Measurements from ENCODE around the gene BCAS3.
A peak's percentile ranks its signal among the peaks of the same experiment; 100 is the strongest.

BCAS3 gene

GRCh38 chr17:60699090-60699489 lies 21.4 kb downstream of the BCAS3 start:
- Mint-ChIP-seq H3K4me3 (no peak overlapping the region), H3K4me1 (no peaks in the 10 kb centered on the region), H3K27me3 (no peaks in the 10 kb centered on the region), H3K36me3 (ENCODE audit: low read depth) (no peaks in the 10 kb centered on the region), H3K9me3 (no peaks in the 10 kb centered on the region), H3K27ac (no peak overlapping the region)
- ATAC-seq (no peak), DNase-seq (no peak)

GRCh38 chr17:60704170-60704569 lies 26.5 kb downstream of the BCAS3 start:
- H3K36me3 Mint-ChIP-seq (ENCODE audit: low read depth) = peaks cover 2% of the 10 kb centered on the region
- no peaks in the 10 kb centered on the region for H3K9me3 Mint-ChIP-seq
- DNase-seq = no peak

GRCh38 chr17:60712675-60713074 lies 35.0 kb downstream of the BCAS3 start:
- no peak overlapping the region for H3K4me3 Mint-ChIP-seq
- peaks cover 4% of the 10 kb centered on the region for H3K36me3 Mint-ChIP-seq (ENCODE audit: low read depth)
- H3K27me3 Mint-ChIP-seq = no peaks in the 10 kb centered on the region
- no peak overlapping the region for H3K27ac Mint-ChIP-seq
- no peaks in the 10 kb centered on the region for H3K4me1 Mint-ChIP-seq
- H3K9me3 Mint-ChIP-seq = no peaks in the 10 kb centered on the region
- ATAC-seq (no peak), DNase-seq (no peak)

More at GRCh38 chr17:60704170-60704569, 26.5 kb downstream of the BCAS3 start:
- ATAC-seq = no peak
- Mint-ChIP-seq H3K4me1 (no peaks in the 10 kb centered on the region), H3K4me3 (no peak overlapping the region), H3K27me3 (no peaks in the 10 kb centered on the region), H3K27ac (no peak overlapping the region)

GRCh38 chr17:60713608-60714007 lies 36.0 kb downstream of the BCAS3 start:
- no peak overlapping the region for H3K27ac Mint-ChIP-seq
- DNase-seq (no peak), ATAC-seq (no peak)
- H3K9me3 Mint-ChIP-seq = no peaks in the 10 kb centered on the region
- no peaks in the 10 kb centered on the region for H3K4me1 Mint-ChIP-seq
- H3K4me3 Mint-ChIP-seq = no peak overlapping the region
- H3K36me3 Mint-ChIP-seq (ENCODE audit: low read depth) = peaks cover 4% of the 10 kb centered on the region
- H3K27me3 Mint-ChIP-seq = no peaks in the 10 kb centered on the region

GRCh38 chr17:60716766-60717165 lies 39.1 kb downstream of the BCAS3 start:
- Mint-ChIP-seq H3K27me3 (no peaks in the 10 kb centered on the region), H3K4me3 (no peak overlapping the region), H3K27ac (no peak overlapping the region), H3K36me3 (ENCODE audit: low read depth) (no peaks in the 10 kb centered on the region), H3K9me3 (no peaks in the 10 kb centered on the region), H3K4me1 (no peaks in the 10 kb centered on the region)
- DNase-seq = no peak
- ATAC-seq = no peak

- Mint-ChIP-seq H3K4me3 (no peak overlapping the region), H3K4me1 (no peaks in the 10 kb centered on the region), H3K36me3 (ENCODE audit: low read depth) (no peaks in the 10 kb centered on the region), H3K9me3 (no peaks in the 10 kb centered on the region), H3K27me3 (no peaks in the 10 kb centered on the region), H3K27ac (no peak overlapping the region)
- no peak for DNase-seq
- no peak for ATAC-seq
Observed at GRCh38 chr17:60717814-60718213, 40.2 kb downstream of the BCAS3 start.

GRCh38 chr17:60720763-60721531 lies 43.3 kb downstream of the BCAS3 start:
- H3K9me3 Mint-ChIP-seq = no peaks in the 10 kb centered on the region
- H3K27ac Mint-ChIP-seq = no peak overlapping the region
- H3K27me3 Mint-ChIP-seq = no peaks in the 10 kb centered on the region
- H3K4me3 Mint-ChIP-seq = no peak overlapping the region
- peaks cover 2% of the 10 kb centered on the region for H3K36me3 Mint-ChIP-seq (ENCODE audit: low read depth)
- no peaks in the 10 kb centered on the region for H3K4me1 Mint-ChIP-seq
- ATAC-seq = peak; percentile 43
- peak; percentile 25 for DNase-seq

- DNase-seq (no peak), ATAC-seq (no peak)
- peaks cover 9% of the 10 kb centered on the region for H3K36me3 Mint-ChIP-seq (ENCODE audit: low read depth)
- H3K27ac Mint-ChIP-seq = no peak overlapping the region
- no peaks in the 10 kb centered on the region for H3K9me3 Mint-ChIP-seq
- H3K4me1 Mint-ChIP-seq = no peaks in the 10 kb centered on the region
- H3K27me3 Mint-ChIP-seq = no peaks in the 10 kb centered on the region
- no peak overlapping the region for H3K4me3 Mint-ChIP-seq
Observed at GRCh38 chr17:60724647-60725046, 47.0 kb downstream of the BCAS3 start.

- Mint-ChIP-seq H3K4me1 (peaks cover 8% of the 10 kb centered on the region), H3K9me3 (no peaks in the 10 kb centered on the region), H3K36me3 (ENCODE audit: low read depth) (peaks cover 9% of the 10 kb centered on the region), H3K4me3 (no peak overlapping the region), H3K27me3 (no peaks in the 10 kb centered on the region), H3K27ac (no peak overlapping the region)
- no peak for ATAC-seq
- DNase-seq = no peak
Observed at GRCh38 chr17:60729854-60730253, 52.2 kb downstream of the BCAS3 start.

- Mint-ChIP-seq H3K4me1 (peaks cover 8% of the 10 kb centered on the region), H3K36me3 (ENCODE audit: low read depth) (peaks cover 9% of the 10 kb centered on the region), H3K27me3 (no peaks in the 10 kb centered on the region), H3K4me3 (no peak overlapping the region), H3K27ac (no peak overlapping the region), H3K9me3 (no peaks in the 10 kb centered on the region)
- DNase-seq (no peak), ATAC-seq (no peak)
Observed at GRCh38 chr17:60730273-60730672, 52.6 kb downstream of the BCAS3 start.

GRCh38 chr17:60738287-60738686 lies 60.6 kb downstream of the BCAS3 start:
- no peak for DNase-seq
- Mint-ChIP-seq H3K9me3 (no peaks in the 10 kb centered on the region), H3K4me3 (no peak overlapping the region), H3K27ac (no peak overlapping the region), H3K36me3 (ENCODE audit: low read depth) (peaks cover 5% of the 10 kb centered on the region), H3K27me3 (no peaks in the 10 kb centered on the region), H3K4me1 (peaks cover 2% of the 10 kb centered on the region)
- ATAC-seq = no peak

- DNase-seq (no peak), ATAC-seq (no peak)
- peaks cover 5% of the 10 kb centered on the region for H3K36me3 Mint-ChIP-seq (ENCODE audit: low read depth)
- no peak overlapping the region for H3K27ac Mint-ChIP-seq
- no peaks in the 10 kb centered on the region for H3K9me3 Mint-ChIP-seq
- H3K4me1 Mint-ChIP-seq = peaks cover 2% of the 10 kb centered on the region
- H3K4me3 Mint-ChIP-seq = no peak overlapping the region
- no peaks in the 10 kb centered on the region for H3K27me3 Mint-ChIP-seq
Observed at GRCh38 chr17:60740584-60740983, 62.9 kb downstream of the BCAS3 start.

- H3K36me3 Mint-ChIP-seq (ENCODE audit: low read depth) = peaks cover 5% of the 10 kb centered on the region
- no peak overlapping the region for H3K27ac Mint-ChIP-seq
- H3K9me3 Mint-ChIP-seq = no peaks in the 10 kb centered on the region
- DNase-seq = no peak
- H3K27me3 Mint-ChIP-seq = no peaks in the 10 kb centered on the region
- ATAC-seq = no peak
- peaks cover 2% of the 10 kb centered on the region for H3K4me1 Mint-ChIP-seq
- no peak overlapping the region for H3K4me3 Mint-ChIP-seq
Observed at GRCh38 chr17:60741031-60741430, 63.4 kb downstream of the BCAS3 start.

GRCh38 chr17:60743282-60743681 lies 65.6 kb downstream of the BCAS3 start:
- H3K9me3 Mint-ChIP-seq = no peaks in the 10 kb centered on the region
- H3K4me3 Mint-ChIP-seq = no peak overlapping the region
- no peaks in the 10 kb centered on the region for H3K4me1 Mint-ChIP-seq
- H3K27me3 Mint-ChIP-seq = no peaks in the 10 kb centered on the region
- DNase-seq = no peak
- peaks cover 8% of the 10 kb centered on the region for H3K36me3 Mint-ChIP-seq (ENCODE audit: low read depth)
- no peak for ATAC-seq
- no peak overlapping the region for H3K27ac Mint-ChIP-seq

GRCh38 chr17:60743799-60744198 lies 66.1 kb downstream of the BCAS3 start:
- Mint-ChIP-seq H3K4me1 (no peaks in the 10 kb centered on the region), H3K27ac (no peak overlapping the region), H3K27me3 (no peaks in the 10 kb centered on the region), H3K9me3 (no peaks in the 10 kb centered on the region), H3K36me3 (ENCODE audit: low read depth) (peaks cover 8% of the 10 kb centered on the region), H3K4me3 (no peak overlapping the region)
- no peak for DNase-seq
- ATAC-seq = no peak

Measured in activated naive CD8-positive, alpha-beta T cell treated with anti-CD3 and anti-CD28 coated beads, Interleukin-2, amount 50 U/mL, for 24 hours (primary cell).